ENCODE results near the gene STRAP. TPM values are rescaled to one million over a fixed set of nuclear protein-coding genes. Genes with fewer than 3 reads are reported as not detected.

The STRAP gene
- total and polyA plus RNA-seq, 2 of the 4 experiments (the other 2 are of a cell fraction), result 82.1 to 98.1 TPM

GRCh38 chr12:15855646-15856045 is 26.5 kb upstream of the STRAP start:
- Histone ChIP-seq H3K14ac (replicated peaks; ENCODE audit: low read depth, low read length) (no peak overlapping the region), H2AK9ac (replicated peaks; ENCODE audit: low read depth, low read length, poor library complexity) (no peak overlapping the region), H2BK5ac (ENCODE audit: low read depth, low read length, poor library complexity, severe bottlenecking) (peak overlapping the region; percentile 74), H3K27ac (ENCODE audit: insufficient read depth, low read length) (no peak overlapping the region), H3K4me3 (ENCODE audit: insufficient read depth, low read depth, low read length) (no peak overlapping the region), H4K8ac (ENCODE audit: low read depth in 2 of 2, low read length in 2 of 2) (peak overlapping the region in 1 of 2 experiments; percentile 82; a peak in 1 of 4 replicates), H2BK15ac (ENCODE audit: low read depth, low read length) (no peak overlapping the region; the same call in 2 of the 3 replicates), H2AK5ac (ENCODE audit: low read depth, low read length) (no peak overlapping the region), H3K18ac (ENCODE audit: low read depth, low read length) (no peak overlapping the region), H4K91ac (ENCODE audit: insufficient read depth, low read depth, low read length) (no peak overlapping the region), H3K4ac (ENCODE audit: low read depth, low read length) (no peak overlapping the region), H3K9ac (ENCODE audit: low read depth, low read length) (no peak overlapping the region), H2BK120ac (ENCODE audit: low read depth, low read length) (peak overlapping the region; percentile 94), H2AFZ (replicated peaks; ENCODE audit: low read length, poor library complexity) (no peak overlapping the region), H3K56ac (ENCODE audit: extremely low read depth, insufficient read depth, low read length) (no peak overlapping the region), H3K4me2 (ENCODE audit: low read depth, low read length) (peak overlapping the region; percentile 61; the same call in 1 of the 2 replicates), H3K27me3 (ENCODE audit: control insufficient read depth, insufficient read depth, low read length) (no peaks in the 10 kb centered on the region), H3K36me3 (ENCODE audit: control insufficient read depth, insufficient read depth, low read length) (no peaks in the 10 kb centered on the region), H4K5ac (ENCODE audit: low read depth, low read length) (no peak overlapping the region), H3K23ac (ENCODE audit: low read depth, low read length) (no peak overlapping the region), H4K20me1 (ENCODE audit: insufficient read depth, low read length) (no peaks in the 10 kb centered on the region), H3K9me3 (ENCODE audit: control insufficient read depth, insufficient read depth, low read length) (no peaks in the 10 kb centered on the region), H3K79me1 (ENCODE audit: low read depth in 1 of 2, low read length in 2 of 2) (no peaks in the 10 kb centered on the region), H3K9me1 (ENCODE audit: insufficient read depth, low read length) (0 out of 2 replicates have a peak, but pooled peaks cover 3% of the 10 kb centered on the region), H3K4me1 (ENCODE audit: control insufficient read depth, insufficient read depth, low read length) (peaks cover 13% of the 10 kb centered on the region), H2BK20ac (ENCODE audit: low read depth, low read length) (no peak overlapping the region)
- dilution Hi-C loops (cut with HindIII; ENCODE audit: low sequenced_read_pairs, unreplicated experiment) (no loop called here), intact Hi-C loops (cut with micrococcal nuclease) (loop anchor here (1.0 to 10.0 kb wide), 6 partner anchors 66 to 579 kb away; partner anchors contain the start of gene EPS8), in situ Hi-C loops (cut with MboI; ENCODE audit: low sequenced_read_pairs) (no loop called here)
- ChIA-PET POLR2A (ENCODE audit: unreplicated experiment) (no interaction called here), CTCF (interaction anchor here (0.9 to 1.0 kb wide), 6 partner anchors 33 to 281 kb away, joined by 3 to 7 read pairs (median 4); no protein-coding TSS in a partner anchor)
- TF ChIP-seq RAD21 (IDR thresholded peaks at IDR 0.05; ENCODE audit: low read length) (no peak), BHLHE40 (IDR thresholded peaks at IDR 0.05; ENCODE audit: low read depth, low read length) (peak; percentile 43; the same call in 1 of the 2 replicates), USF2 (IDR thresholded peaks at IDR 0.05; ENCODE audit: low read depth, low read length) (peak; percentile 19; the same call in 1 of the 2 replicates), POLR2A (IDR thresholded peaks at IDR 0.05; ENCODE audit: low read depth, low read length) (no peak)
- peak; percentile 24; the same call in 1 of the 2 replicates for ATAC-seq (ENCODE audit: low read depth)
- BruUV-seq (replicated peaks), result no TSS peak
- WGBS, 2 experiments (ENCODE audit: extremely low coverage in 2 of 2, insufficient read length in 1 of 2), result no CpG with 5 or more reads among the region's 1 CpG
- DNase-seq, result peak; percentile 70

Data from IMR-90 (cell line).